GM11168 (cell line): Measurements from ENCODE around the gene CHTF18.

Experiments used
- in situ Hi-C: fragments of 300-500 bp; cut with MboI; formaldehyde crosslinking; loops from one replicate; pipeline ENCODE4 v1.12.0; 2022; ENCODE audit warnings: low sequenced_read_pairs; ENCODE audit not compliant: unreplicated experiment

The CHTF18 gene

GRCh38 chr16:759110-759910, 29.1 kb upstream of the CHTF18 start:
- in situ Hi-C loops = no loop called here

GRCh38 chr16:760065-760464, 28.4 kb upstream of the CHTF18 start:
- in situ Hi-C loops = no loop called here

- in situ Hi-C loops = no loop called here
Measured at GRCh38 chr16:760545-761343, 27.7 kb upstream of the CHTF18 start, which contains the start of gene MSLN. TSS of gene MSLN (plus strand) at chr16:760734. CDS start at chr16:762681, 1,947 bp downstream.

- in situ Hi-C loops = no loop called here
Measured at GRCh38 chr16:761625-762513, 26.6 kb upstream of the CHTF18 start.

GRCh38 chr16:762595-763268, 25.7 kb upstream of the CHTF18 start:
- in situ Hi-C loops = no loop called here

- in situ Hi-C loops = no loop called here
Measured at GRCh38 chr16:763369-764183, 24.8 kb upstream of the CHTF18 start.

GRCh38 chr16:764184-764750, 24.2 kb upstream of the CHTF18 start:
- in situ Hi-C loops = no loop called here

GRCh38 chr16:764848-765487, 23.5 kb upstream of the CHTF18 start:
- in situ Hi-C loops = no loop called here

GRCh38 chr16:765488-765865, 22.9 kb upstream of the CHTF18 start:
- in situ Hi-C loops = no loop called here

- in situ Hi-C loops = no loop called here
Measured at GRCh38 chr16:766008-766819, 22.2 kb upstream of the CHTF18 start.

GRCh38 chr16:766820-767640, 21.4 kb upstream of the CHTF18 start:
- in situ Hi-C loops = no loop called here

- in situ Hi-C loops = no loop called here
Measured at GRCh38 chr16:767743-768235, 20.6 kb upstream of the CHTF18 start.

GRCh38 chr16:768428-768827, 20.0 kb upstream of the CHTF18 start:
- in situ Hi-C loops = no loop called here

GRCh38 chr16:769184-769784, 19.1 kb upstream of the CHTF18 start:
- in situ Hi-C loops = no loop called here

GRCh38 chr16:769934-770333, 18.5 kb upstream of the CHTF18 start:
- in situ Hi-C loops = no loop called here

- in situ Hi-C loops = no loop called here
Measured at GRCh38 chr16:770411-770810, 18.0 kb upstream of the CHTF18 start.
